Measurements from ENCODE around the gene ZFC3H1.
A peak's percentile ranks its signal among the peaks of the same experiment; 100 is the strongest.
"Not testable (repeated sequence)": the region's sequence is repeated elsewhere in the genome, so short reads cannot be mapped to it uniquely, and the experiment has no call there.

Gene ZFC3H1

GRCh38 chr12:71693126-71693525 lies 29.5 kb upstream of the ZFC3H1 start:
- no peaks in the 10 kb centered on the region for H3K27me3 Mint-ChIP-seq
- DNase-seq (ENCODE audit: low spot score in 2 of 2) = no peak
- H3K27ac Mint-ChIP-seq (ENCODE audit: low read depth) = no peak overlapping the region
- peaks cover 5% of the 10 kb centered on the region for H3K36me3 Mint-ChIP-seq (ENCODE audit: insufficient read depth)
- no peak for ATAC-seq (replicated peaks; ENCODE audit: extremely low read depth, poor library complexity, severe bottlenecking)
- no peak overlapping the region for H3K4me3 Mint-ChIP-seq
- no peaks in the 10 kb centered on the region for H3K9me3 Mint-ChIP-seq
- H3K4me1 Mint-ChIP-seq = peaks cover 9% of the 10 kb centered on the region

- DNase-seq (ENCODE audit: low spot score in 2 of 2) = no peak
- no peaks in the 10 kb centered on the region for H3K36me3 Mint-ChIP-seq (ENCODE audit: insufficient read depth)
- H3K27me3 Mint-ChIP-seq = no peaks in the 10 kb centered on the region
- no peak for ATAC-seq (replicated peaks; ENCODE audit: extremely low read depth, poor library complexity, severe bottlenecking)
- no peaks in the 10 kb centered on the region for H3K9me3 Mint-ChIP-seq
- H3K4me3 Mint-ChIP-seq = no peak overlapping the region
- peaks cover 16% of the 10 kb centered on the region for H3K4me1 Mint-ChIP-seq
- H3K27ac Mint-ChIP-seq (ENCODE audit: low read depth) = no peak overlapping the region
Observed at GRCh38 chr12:71691504-71692129, 28.0 kb upstream of the ZFC3H1 start.

GRCh38 chr12:71688961-71689570 lies 25.4 kb upstream of the ZFC3H1 start:
- no peaks in the 10 kb centered on the region for H3K9me3 Mint-ChIP-seq
- no peaks in the 10 kb centered on the region for H3K27me3 Mint-ChIP-seq
- no peak overlapping the region for H3K27ac Mint-ChIP-seq (ENCODE audit: low read depth)
- H3K4me1 Mint-ChIP-seq = peaks cover 15% of the 10 kb centered on the region
- no peak for ATAC-seq (replicated peaks; ENCODE audit: extremely low read depth, poor library complexity, severe bottlenecking)
- peaks cover 3% of the 10 kb centered on the region for H3K36me3 Mint-ChIP-seq (ENCODE audit: insufficient read depth)
- no peak for DNase-seq (ENCODE audit: low spot score in 2 of 2)
- no peak overlapping the region for H3K4me3 Mint-ChIP-seq

- not testable (repeated sequence) for H3K36me3 Mint-ChIP-seq (ENCODE audit: insufficient read depth); H3K4me1 Mint-ChIP-seq; ATAC-seq (replicated peaks; ENCODE audit: extremely low read depth, poor library complexity, severe bottlenecking); H3K27ac Mint-ChIP-seq (ENCODE audit: low read depth); H3K9me3 Mint-ChIP-seq; DNase-seq (ENCODE audit: low spot score in 2 of 2); H3K27me3 Mint-ChIP-seq; H3K4me3 Mint-ChIP-seq
Observed at GRCh38 chr12:71687172-71687571, 23.5 kb upstream of the ZFC3H1 start.

GRCh38 chr12:71686658-71687025 lies 23.0 kb upstream of the ZFC3H1 start:
- H3K4me1 Mint-ChIP-seq = peaks cover 10% of the 10 kb centered on the region
- no peaks in the 10 kb centered on the region for H3K9me3 Mint-ChIP-seq
- ATAC-seq (replicated peaks; ENCODE audit: extremely low read depth, poor library complexity, severe bottlenecking) = peak; percentile 7

GRCh38 chr12:71685914-71686657 lies 22.4 kb upstream of the ZFC3H1 start, which contains the start of gene TMEM19:
TMEM19 (plus strand) TSS chr12:71686082; CDS start chr12:71686681, 599 bp downstream.
- Mint-ChIP-seq H3K27me3 (no peaks in the 10 kb centered on the region), H3K36me3 (ENCODE audit: insufficient read depth) (peaks cover 3% of the 10 kb centered on the region), H3K4me3 (peak within 1 kb of the TSS; percentile 96), H3K9me3 (no peaks in the 10 kb centered on the region), H3K4me1 (peaks cover 10% of the 10 kb centered on the region), H3K27ac (ENCODE audit: low read depth) (peak within 1 kb of the TSS; percentile 93)
- ATAC-seq (replicated peaks; ENCODE audit: extremely low read depth, poor library complexity, severe bottlenecking) (peak; percentile 92), DNase-seq (ENCODE audit: low spot score in 2 of 2) (peak; percentile 71 to 72)

More at GRCh38 chr12:71686658-71687025, 23.0 kb upstream of the ZFC3H1 start:
- Mint-ChIP-seq H3K27me3 (no peaks in the 10 kb centered on the region), H3K27ac (ENCODE audit: low read depth) (peak overlapping the region; percentile 93), H3K4me3 (peak overlapping the region; percentile 96), H3K36me3 (ENCODE audit: insufficient read depth) (peaks cover 3% of the 10 kb centered on the region)
- no peak for DNase-seq (ENCODE audit: low spot score in 2 of 2)

GRCh38 chr12:71685312-71685906 lies 21.8 kb upstream of the ZFC3H1 start:
- peak overlapping the region; percentile 96 for H3K4me3 Mint-ChIP-seq
- no peaks in the 10 kb centered on the region for H3K27me3 Mint-ChIP-seq
- no peak for ATAC-seq (replicated peaks; ENCODE audit: extremely low read depth, poor library complexity, severe bottlenecking)
- DNase-seq (ENCODE audit: low spot score in 2 of 2) = no peak
- no peaks in the 10 kb centered on the region for H3K9me3 Mint-ChIP-seq
- H3K4me1 Mint-ChIP-seq = peaks cover 10% of the 10 kb centered on the region
- H3K36me3 Mint-ChIP-seq (ENCODE audit: insufficient read depth) = peaks cover 3% of the 10 kb centered on the region
- H3K27ac Mint-ChIP-seq (ENCODE audit: low read depth) = peak overlapping the region; percentile 93

- Mint-ChIP-seq H3K36me3 (ENCODE audit: insufficient read depth) (peaks cover 3% of the 10 kb centered on the region), H3K4me3 (no peak overlapping the region), H3K4me1 (peaks cover 10% of the 10 kb centered on the region), H3K9me3 (no peaks in the 10 kb centered on the region), H3K27me3 (no peaks in the 10 kb centered on the region), H3K27ac (ENCODE audit: low read depth) (no peak overlapping the region)
- no peak for ATAC-seq (replicated peaks; ENCODE audit: extremely low read depth, poor library complexity, severe bottlenecking)
- DNase-seq (ENCODE audit: low spot score in 2 of 2) = no peak
Observed at GRCh38 chr12:71684081-71684480, 20.4 kb upstream of the ZFC3H1 start.

- ATAC-seq (replicated peaks; ENCODE audit: extremely low read depth, poor library complexity, severe bottlenecking) (no peak), DNase-seq (ENCODE audit: low spot score in 2 of 2) (no peak)
- peaks cover 3% of the 10 kb centered on the region for H3K36me3 Mint-ChIP-seq (ENCODE audit: insufficient read depth)
- H3K27ac Mint-ChIP-seq (ENCODE audit: low read depth) = no peak overlapping the region
- no peaks in the 10 kb centered on the region for H3K9me3 Mint-ChIP-seq
- H3K4me1 Mint-ChIP-seq = peaks cover 10% of the 10 kb centered on the region
- H3K4me3 Mint-ChIP-seq = no peak overlapping the region
- H3K27me3 Mint-ChIP-seq = no peaks in the 10 kb centered on the region
Observed at GRCh38 chr12:71683633-71684032, 20.0 kb upstream of the ZFC3H1 start.

- Mint-ChIP-seq H3K27me3 (no peaks in the 10 kb centered on the region), H3K4me1 (peaks cover under 1% of the 10 kb centered on the region), H3K36me3 (ENCODE audit: insufficient read depth) (peaks cover 3% of the 10 kb centered on the region), H3K4me3 (no peak overlapping the region), H3K27ac (ENCODE audit: low read depth) (no peak overlapping the region), H3K9me3 (no peaks in the 10 kb centered on the region)
- ATAC-seq (replicated peaks; ENCODE audit: extremely low read depth, poor library complexity, severe bottlenecking) = no peak
- no peak for DNase-seq (ENCODE audit: low spot score in 2 of 2)
Observed at GRCh38 chr12:71682466-71682865, 18.8 kb upstream of the ZFC3H1 start.

- DNase-seq (ENCODE audit: low spot score in 2 of 2) (no peak), ATAC-seq (replicated peaks; ENCODE audit: extremely low read depth, poor library complexity, severe bottlenecking) (no peak)
- Mint-ChIP-seq H3K27me3 (no peaks in the 10 kb centered on the region), H3K9me3 (no peaks in the 10 kb centered on the region), H3K4me1 (peaks cover 7% of the 10 kb centered on the region), H3K27ac (ENCODE audit: low read depth) (no peak overlapping the region), H3K4me3 (no peak overlapping the region), H3K36me3 (ENCODE audit: insufficient read depth) (peaks cover 3% of the 10 kb centered on the region)
Observed at GRCh38 chr12:71671816-71672215, 8.2 kb upstream of the ZFC3H1 start.

- Mint-ChIP-seq H3K4me1 (peaks cover 7% of the 10 kb centered on the region), H3K27me3 (no peaks in the 10 kb centered on the region), H3K9me3 (no peaks in the 10 kb centered on the region), H3K4me3 (no peak overlapping the region), H3K36me3 (ENCODE audit: insufficient read depth) (peaks cover 2% of the 10 kb centered on the region), H3K27ac (ENCODE audit: low read depth) (no peak overlapping the region)
- ATAC-seq (replicated peaks; ENCODE audit: extremely low read depth, poor library complexity, severe bottlenecking) = no peak
- DNase-seq (ENCODE audit: low spot score in 2 of 2) = no peak
Observed at GRCh38 chr12:71671311-71671710, 7.7 kb upstream of the ZFC3H1 start.
